Kidney (tissue), 14 donors: Measurements from ENCODE around the gene POLR3GL. TPM values are rescaled to one million over a fixed set of nuclear protein-coding genes. Genes with fewer than 3 reads are reported as not detected.
"Not testable (repeated sequence)": the region's sequence is repeated elsewhere in the genome, so short reads cannot be mapped to it uniquely, and the experiment has no call there.

Source experiments
- DNase-seq, 5 donors: peaks; one replicate each; pipeline ENCODE4 v3.0.0-alpha.2; 2013 to 2020
- FAIRE-seq: peaks from 2 replicates; lab custom pipeline; 2012; peaks lifted over from hg19 to GRCh38; lab: Jason Lieb, UNC
- H3K27ac ChIP-seq, 2 donors: one replicate each; pipeline ENCODE4 v1.7.0; 2013; ENCODE audit warnings: low read depth in 2 of 2, low read length in 2 of 2, inconsistent platforms in 1 of 2
- H3K27me3 ChIP-seq: one replicate; pipeline ENCODE4 v1.7.1; 2013; ENCODE audit warnings: low read length, inconsistent platforms; ENCODE audit not compliant: control insufficient read depth, insufficient read depth
- H3K36me3 ChIP-seq, 3 donors: one replicate each; pipeline versions ENCODE4 v1.7.0 to v1.7.1; 2013; ENCODE audit warnings: low read length in 3 of 3, control low read depth in 1 of 3, inconsistent platforms in 1 of 3; ENCODE audit not compliant: insufficient read depth in 3 of 3, control insufficient read depth in 2 of 3
- H3K4me1 ChIP-seq, 3 donors: one replicate each; pipeline versions ENCODE4 v1.7.0 to v1.7.1; 2013; ENCODE audit warnings: low read length in 3 of 3, inconsistent platforms in 1 of 3, low read depth in 1 of 3; ENCODE audit not compliant: control insufficient read depth in 2 of 3, insufficient read depth in 2 of 3
- H3K4me3 ChIP-seq, 3 donors: one replicate each; pipeline versions ENCODE4 v1.7.0 to v1.8.1; 2013; ENCODE audit warnings: low read length in 3 of 3, control low read depth in 1 of 3, inconsistent platforms in 1 of 3
- H3K9ac ChIP-seq, 3 donors: one replicate each; pipeline versions ENCODE4 v1.7.0 to v1.7.1; 2013; ENCODE audit warnings: low read length in 3 of 3, control low read depth in 1 of 3, inconsistent platforms in 1 of 3
- H3K9me3 ChIP-seq, 3 donors: one replicate each; pipeline versions ENCODE4 v1.7.0 to v1.7.1; 2013; ENCODE audit warnings: low read length in 3 of 3, control low read depth in 1 of 3, inconsistent platforms in 1 of 3; ENCODE audit not compliant: control insufficient read depth in 2 of 3, insufficient read depth in 1 of 3
- CTCF ChIP-seq: IDR thresholded peaks from 3 replicates; pipeline ENCODE4 v1.5.1; 2012; ENCODE audit warnings: mild to moderate bottlenecking, moderate library complexity, borderline replicate concordance; ENCODE audit not compliant: insufficient read depth; ENCODE audit errors: extremely low read depth
- intact Hi-C: fragments of 100-400 bp; cut with DNase I; formaldehyde crosslinking; loops from one replicate; pipeline ENCODE4 v1.11.1; 2022
- polyA plus RNA-seq: library from polyadenylated mRNA; stranded (reverse); fragments of 350-450 nt; fragmentation: Illumina TruSeq; extraction: RNeasy Lipid Tissue Mini Kit (QIAGEN cat#74804); gene quantifications from one replicate; pipeline ENCODE4 v1.2.3, GENCODE V29; 2014; ENCODE audit warnings: low read depth, low replicate concordance; ENCODE audit not compliant: insufficient read depth
- total RNA-seq: library from RNA; stranded (reverse); fragmentation: NEBNext Ultra II Directional; extraction: Animal tissue kit (Norgen Biotek cat#: 25700); gene quantifications from one replicate; pipeline ENCODE4 v1.2.1, GENCODE V29; 2021
- donor health status: control.
- donor health status: control.
- donor health status: control.
- donor health status: control.
- donor health status: control.
- donor health status: DM: yes; HTN: yes; CAD: no.
- donor health status: Normal renal cell carcinoma (clear cell type).

Gene POLR3GL
- total and polyA plus RNA-seq, 2 donors from 2014 or later, result 19.0 to 45.6 TPM

- Histone ChIP-seq H3K4me1 (no peaks in the 10 kb centered on the region), H3K9ac (no peak overlapping the region), H3K27ac (no peak overlapping the region), H3K27me3 (peaks cover 20% of the 10 kb centered on the region), H3K4me3 (no peak overlapping the region), H3K9me3 (no peaks in the 10 kb centered on the region), H3K36me3 (no peaks in the 10 kb centered on the region)
- intact Hi-C loops, result no loop called here
- no peak for FAIRE-seq
- no peak for TF ChIP-seq CTCF
- no peak for DNase-seq
Measured at GRCh38 chr1:146021050-146021445, 56.6 kb downstream of the POLR3GL start.

GRCh38 chr1:146021622-146022402 is 57.3 kb downstream of the POLR3GL start, which contains the start of gene HJV:
HJV (minus strand) TSS chr1:146021735; CDS start chr1:146020231, 1,504 bp downstream.
- FAIRE-seq (no peak), DNase-seq (peak in 3 of 5 donors; percentile 29 to 55 (median 33))
- no peak within 1 kb of the TSS for H3K27ac ChIP-seq
- H3K9me3 ChIP-seq, result no peaks in the 10 kb centered on the region
- intact Hi-C loops, result no loop called here
- TF ChIP-seq CTCF, result no peak
- H3K4me1 ChIP-seq, result no peaks in the 10 kb centered on the region
- H3K27me3 ChIP-seq, result peaks cover 20% of the 10 kb centered on the region
- H3K4me3 ChIP-seq, result no peak within 1 kb of the TSS
- H3K9ac ChIP-seq, result no peak within 1 kb of the TSS
- H3K36me3 ChIP-seq, result no peaks in the 10 kb centered on the region

GRCh38 chr1:146022403-146023127 is 58.1 kb downstream of the POLR3GL start:
- no peaks in the 10 kb centered on the region for H3K9me3 ChIP-seq
- no peak overlapping the region for H3K27ac ChIP-seq
- no peaks in the 10 kb centered on the region for H3K36me3 ChIP-seq
- no peak overlapping the region for H3K4me3 ChIP-seq
- H3K9ac ChIP-seq, result no peak overlapping the region
- no peak for TF ChIP-seq CTCF
- no peaks in the 10 kb centered on the region for H3K4me1 ChIP-seq
- FAIRE-seq (no peak), DNase-seq (peak in 1 of 5 donors; percentile 7)
- intact Hi-C loops, result no loop called here
- peaks cover 20% of the 10 kb centered on the region for H3K27me3 ChIP-seq

- H3K9ac ChIP-seq, DNase-seq, H3K27ac ChIP-seq, H3K36me3 ChIP-seq, intact Hi-C loops, H3K4me3 ChIP-seq, H3K9me3 ChIP-seq, H3K27me3 ChIP-seq, FAIRE-seq, H3K4me1 ChIP-seq: not testable (repeated sequence)
Measured at GRCh38 chr1:146025787-146026495, 61.5 kb downstream of the POLR3GL start.

- H3K9ac ChIP-seq, H3K36me3 ChIP-seq, H3K4me1 ChIP-seq, H3K27ac ChIP-seq, H3K4me3 ChIP-seq, FAIRE-seq, DNase-seq, H3K9me3 ChIP-seq, intact Hi-C loops, H3K27me3 ChIP-seq: not testable (repeated sequence)
Measured at GRCh38 chr1:146026650-146027049, 62.2 kb downstream of the POLR3GL start.
